ENCODE results near the gene AGBL5. TPM values are rescaled to one million over a fixed set of nuclear protein-coding genes. Genes with fewer than 3 reads are reported as not detected.

The AGBL5 gene
- total RNA-seq, 1 donor from 2014 or later = 18.9 TPM

GRCh38 chr2:27013738-27014137, 37.7 kb upstream of the AGBL5 start:
- H3K4me3 ChIP-seq = no peak overlapping the region
- no peaks in the 10 kb centered on the region for H3K27me3 ChIP-seq (ENCODE audit: low read depth)
- no peaks in the 10 kb centered on the region for H3K9me3 ChIP-seq
- no peak for DNase-seq
- H3K4me1 ChIP-seq = peaks cover 13% of the 10 kb centered on the region
- H3K27ac ChIP-seq = no peak overlapping the region
- TF ChIP-seq, protein P1, sequence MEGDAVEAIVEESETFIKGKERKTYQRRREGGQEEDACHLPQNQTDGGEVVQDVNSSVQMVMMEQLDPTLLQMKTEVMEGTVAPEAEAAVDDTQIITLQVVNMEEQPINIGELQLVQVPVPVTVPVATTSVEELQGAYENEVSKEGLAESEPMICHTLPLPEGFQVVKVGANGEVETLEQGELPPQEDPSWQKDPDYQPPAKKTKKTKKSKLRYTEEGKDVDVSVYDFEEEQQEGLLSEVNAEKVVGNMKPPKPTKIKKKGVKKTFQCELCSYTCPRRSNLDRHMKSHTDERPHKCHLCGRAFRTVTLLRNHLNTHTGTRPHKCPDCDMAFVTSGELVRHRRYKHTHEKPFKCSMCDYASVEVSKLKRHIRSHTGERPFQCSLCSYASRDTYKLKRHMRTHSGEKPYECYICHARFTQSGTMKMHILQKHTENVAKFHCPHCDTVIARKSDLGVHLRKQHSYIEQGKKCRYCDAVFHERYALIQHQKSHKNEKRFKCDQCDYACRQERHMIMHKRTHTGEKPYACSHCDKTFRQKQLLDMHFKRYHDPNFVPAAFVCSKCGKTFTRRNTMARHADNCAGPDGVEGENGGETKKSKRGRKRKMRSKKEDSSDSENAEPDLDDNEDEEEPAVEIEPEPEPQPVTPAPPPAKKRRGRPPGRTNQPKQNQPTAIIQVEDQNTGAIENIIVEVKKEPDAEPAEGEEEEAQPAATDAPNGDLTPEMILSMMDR (IDR thresholded peaks at IDR 0.05) = no peak
- no peaks in the 10 kb centered on the region for H3K36me3 ChIP-seq
- no peak for ATAC-seq
- intact Hi-C loops (cut with DNase I) = no loop called here

- Histone ChIP-seq H3K4me3 (no peak overlapping the region), H3K4me1 (peaks cover 13% of the 10 kb centered on the region), H3K27me3 (ENCODE audit: low read depth) (no peaks in the 10 kb centered on the region), H3K36me3 (no peaks in the 10 kb centered on the region), H3K9me3 (no peaks in the 10 kb centered on the region), H3K27ac (no peak overlapping the region)
- intact Hi-C loops (cut with DNase I) = loop anchor here (5.0 kb wide), 1 partner anchor 53 kb away; no protein-coding TSS in a partner anchor
- TF ChIP-seq, protein P1 (IDR thresholded peaks at IDR 0.05) = no peak
- ATAC-seq (no peak), DNase-seq (no peak)
Measured at GRCh38 chr2:27014771-27015433, 36.6 kb upstream of the AGBL5 start.

DNA sequence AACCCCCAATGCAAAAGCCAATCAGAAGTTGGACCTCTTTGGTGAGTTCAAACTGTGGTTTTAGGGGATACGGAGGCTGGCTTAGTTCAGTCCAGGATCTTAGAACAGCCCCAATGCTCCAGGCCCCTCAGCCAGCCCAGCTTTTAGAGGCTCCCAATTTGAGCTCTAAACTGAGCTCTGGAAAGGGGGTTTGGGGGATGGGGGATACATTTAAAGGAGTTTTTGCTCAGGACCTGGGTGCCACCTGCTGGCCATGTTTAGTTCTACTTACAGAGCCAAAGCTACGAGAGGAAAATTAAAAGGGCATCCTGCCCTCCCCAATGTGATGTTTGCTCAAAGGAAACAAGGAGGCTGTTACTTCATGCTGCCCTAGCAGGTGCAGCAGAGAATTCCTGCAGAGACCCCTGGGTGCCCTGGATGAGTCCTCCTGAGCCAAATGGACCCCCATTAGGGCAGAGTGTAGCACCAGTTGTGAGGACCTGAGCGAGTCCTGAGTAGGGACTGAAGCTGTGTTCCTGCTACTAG, 34.6 kb upstream of the AGBL5 start:
- intact Hi-C loops (cut with DNase I) = loop anchor here (5.0 kb wide), 1 partner anchor 55 kb away; no protein-coding TSS in a partner anchor
- Histone ChIP-seq H3K36me3 (no peaks in the 10 kb centered on the region), H3K4me3 (no peak overlapping the region), H3K27me3 (ENCODE audit: low read depth) (no peaks in the 10 kb centered on the region), H3K4me1 (peaks cover 13% of the 10 kb centered on the region), H3K27ac (no peak overlapping the region), H3K9me3 (no peaks in the 10 kb centered on the region)
- TF ChIP-seq, protein P1 (IDR thresholded peaks at IDR 0.05) = peak; percentile 67
- ATAC-seq (peak; percentile 60 to 76), DNase-seq (peak; percentile 56)

- peaks cover 13% of the 10 kb centered on the region for H3K4me1 ChIP-seq
- DNase-seq (no peak), ATAC-seq (no peak)
- no peaks in the 10 kb centered on the region for H3K27me3 ChIP-seq (ENCODE audit: low read depth)
- H3K9me3 ChIP-seq = no peaks in the 10 kb centered on the region
- H3K4me3 ChIP-seq = no peak overlapping the region
- peaks cover 10% of the 10 kb centered on the region for H3K36me3 ChIP-seq
- H3K27ac ChIP-seq = no peak overlapping the region
- TF ChIP-seq, protein P1 (IDR thresholded peaks at IDR 0.05) = no peak
- intact Hi-C loops (cut with DNase I) = loop anchor here (5.0 kb wide), 1 partner anchor 56 kb away; no protein-coding TSS in a partner anchor
Measured at GRCh38 chr2:27018142-27018541, 33.3 kb upstream of the AGBL5 start.

- DNase-seq (no peak), ATAC-seq (no peak)
- H3K9me3 ChIP-seq = no peaks in the 10 kb centered on the region
- TF ChIP-seq, protein P1 (IDR thresholded peaks at IDR 0.05) = no peak
- intact Hi-C loops (cut with DNase I) = loop anchor here (5.0 kb wide), 1 partner anchor 57 kb away; no protein-coding TSS in a partner anchor
- H3K36me3 ChIP-seq = peaks cover 22% of the 10 kb centered on the region
- H3K4me3 ChIP-seq = no peak overlapping the region
- peaks cover 13% of the 10 kb centered on the region for H3K4me1 ChIP-seq
- H3K27ac ChIP-seq = no peak overlapping the region
- no peaks in the 10 kb centered on the region for H3K27me3 ChIP-seq (ENCODE audit: low read depth)
Measured at GRCh38 chr2:27019459-27019858, 32.0 kb upstream of the AGBL5 start.

All from lower lobe of right lung (tissue), 2 donors.